ENCODE data around the gene SLC37A4.
A peak's percentile ranks its signal among the peaks of the same experiment; 100 is the strongest.
"Not testable (repeated sequence)": the region's sequence is repeated elsewhere in the genome, so short reads cannot be mapped to it uniquely, and the experiment has no call there.

The SLC37A4 gene

DNA sequence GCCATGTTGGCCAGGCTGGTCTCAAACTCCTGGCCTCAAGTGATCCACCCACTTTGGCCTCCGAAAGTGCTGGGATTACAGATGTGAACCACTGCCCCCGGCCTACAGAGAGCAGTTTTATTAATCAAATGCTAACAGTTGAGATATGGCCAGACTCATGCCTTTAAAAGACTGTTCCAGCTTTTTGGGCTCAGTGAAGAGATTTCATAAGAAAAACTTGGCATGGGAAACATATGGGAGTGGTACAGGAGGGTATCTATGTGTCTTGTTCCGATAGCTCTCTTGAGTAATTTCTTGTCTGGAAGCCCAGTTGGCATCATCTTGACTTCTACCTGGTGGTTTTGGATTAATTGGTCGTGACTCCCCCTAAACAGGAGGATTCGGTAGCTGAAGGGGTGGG lies 8.2 kb upstream of the SLC37A4 start:
- FAIRE-seq, result no peak
- TF ChIP-seq TAF1 (IDR thresholded peaks at IDR 0.05; ENCODE audit: borderline replicate concordance, low read depth, low read length), result no peak
- TF ChIP-seq POLR2AphosphoS5 (IDR thresholded peaks at IDR 0.05; ENCODE audit: low read depth, low read length), result no peak
- no peak for TF ChIP-seq POLR2A (IDR thresholded peaks at IDR 0.05; ENCODE audit: low read depth, low read length)

DNA sequence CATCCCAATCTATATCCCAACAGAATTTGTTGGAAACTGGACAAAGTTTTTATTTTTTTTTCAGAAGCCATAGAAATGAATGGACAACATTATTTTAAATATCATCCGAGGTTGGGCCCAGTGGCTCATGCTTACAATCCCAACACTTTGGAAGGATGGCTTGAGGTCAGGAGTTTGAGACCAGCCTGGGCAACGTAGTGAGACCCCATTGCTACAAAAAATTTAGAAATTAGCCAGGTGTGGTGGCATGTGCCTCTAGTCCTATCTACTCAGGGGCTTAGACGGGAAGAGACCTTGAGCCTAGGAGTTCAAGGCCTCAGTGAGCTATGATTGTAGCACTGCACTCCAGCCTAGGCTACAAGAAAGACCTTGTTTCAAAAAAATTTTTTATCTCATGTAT lies 4.1 kb upstream of the SLC37A4 start:
- FAIRE-seq, result no peak
- TF ChIP-seq TAF1 (IDR thresholded peaks at IDR 0.05; ENCODE audit: borderline replicate concordance, low read depth, low read length) (no peak), POLR2A (IDR thresholded peaks at IDR 0.05; ENCODE audit: low read depth, low read length) (no peak), POLR2AphosphoS5 (IDR thresholded peaks at IDR 0.05; ENCODE audit: low read depth, low read length) (no peak)

More for the DNA sequence above, 8.2 kb upstream of the SLC37A4 start:
- DNase-seq (ENCODE audit: insufficient read length), result no peak

DNA sequence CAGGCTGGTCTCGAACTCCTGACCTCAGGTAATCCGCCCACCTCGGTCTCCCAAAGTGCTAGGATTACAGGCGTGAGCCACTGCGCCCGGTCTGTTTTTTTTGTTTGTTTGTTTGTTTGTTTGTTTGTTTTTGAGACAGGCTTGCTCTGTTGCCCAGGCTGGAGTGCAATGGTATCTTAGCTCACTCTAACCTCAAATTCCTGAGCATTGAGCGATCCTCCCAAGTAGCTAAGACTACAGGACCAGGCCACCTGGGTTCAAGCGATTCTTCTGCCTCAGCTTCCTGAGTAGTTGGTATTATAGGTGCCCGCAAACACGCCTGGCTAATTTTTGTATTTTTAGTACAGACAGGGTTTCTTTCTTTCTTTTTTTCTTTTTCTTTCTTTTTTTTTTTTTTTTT lies 2.7 kb upstream of the SLC37A4 start:
- not testable (repeated sequence) for DNase-seq (ENCODE audit: insufficient read length); FAIRE-seq

More for the DNA sequence above, 4.1 kb upstream of the SLC37A4 start:
- DNase-seq (ENCODE audit: insufficient read length), result no peak

DNA sequence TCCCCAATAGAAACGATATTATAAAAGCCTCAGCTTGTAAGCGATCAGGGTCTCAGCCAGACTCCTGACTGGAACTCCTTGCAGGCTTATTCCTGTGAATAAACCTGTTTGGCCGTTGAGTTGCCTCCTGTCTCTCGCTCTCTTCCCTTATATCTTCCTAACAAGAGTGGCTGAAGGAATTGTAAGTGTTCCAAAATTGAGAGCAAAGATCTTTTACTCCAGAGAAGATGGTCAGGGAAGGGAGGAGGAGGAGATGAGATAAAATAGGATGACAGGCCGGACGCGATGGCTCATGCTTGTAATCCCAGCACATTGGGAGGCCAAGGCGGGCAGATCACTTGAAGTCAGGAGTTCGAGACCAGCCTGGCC lies 1.2 kb upstream of the SLC37A4 start:
- TF ChIP-seq TAF1 (IDR thresholded peaks at IDR 0.05; ENCODE audit: borderline replicate concordance, low read depth, low read length) (no peak), POLR2AphosphoS5 (IDR thresholded peaks at IDR 0.05; ENCODE audit: low read depth, low read length) (no peak), POLR2A (IDR thresholded peaks at IDR 0.05; ENCODE audit: low read depth, low read length) (no peak)
- DNase-seq (ENCODE audit: insufficient read length), result no peak
- no peak for FAIRE-seq

DNA sequence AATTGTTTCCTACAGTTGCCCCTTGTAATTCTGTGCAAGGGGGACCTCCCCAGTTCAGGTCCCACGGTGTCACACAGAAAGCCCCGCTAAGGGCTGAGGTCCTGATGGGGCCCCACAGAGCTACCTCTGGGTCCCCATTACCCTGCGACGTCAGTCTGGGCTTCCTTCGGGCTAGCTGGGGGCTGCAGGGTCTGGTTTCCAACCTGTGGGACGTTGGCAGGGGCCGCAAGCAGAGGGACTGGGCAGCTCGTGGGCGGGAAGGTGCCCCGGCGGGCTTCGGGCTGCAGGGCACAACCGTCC lies 698 bp downstream of the SLC37A4 start:
- DNase-seq (ENCODE audit: insufficient read length) (no peak), FAIRE-seq (peak; percentile 5)
- no peak for TF ChIP-seq POLR2AphosphoS5 (IDR thresholded peaks at IDR 0.05; ENCODE audit: low read depth, low read length)
- TF ChIP-seq TAF1 (IDR thresholded peaks at IDR 0.05; ENCODE audit: borderline replicate concordance, low read depth, low read length), result no peak
- no peak for TF ChIP-seq POLR2A (IDR thresholded peaks at IDR 0.05; ENCODE audit: low read depth, low read length)

DNA sequence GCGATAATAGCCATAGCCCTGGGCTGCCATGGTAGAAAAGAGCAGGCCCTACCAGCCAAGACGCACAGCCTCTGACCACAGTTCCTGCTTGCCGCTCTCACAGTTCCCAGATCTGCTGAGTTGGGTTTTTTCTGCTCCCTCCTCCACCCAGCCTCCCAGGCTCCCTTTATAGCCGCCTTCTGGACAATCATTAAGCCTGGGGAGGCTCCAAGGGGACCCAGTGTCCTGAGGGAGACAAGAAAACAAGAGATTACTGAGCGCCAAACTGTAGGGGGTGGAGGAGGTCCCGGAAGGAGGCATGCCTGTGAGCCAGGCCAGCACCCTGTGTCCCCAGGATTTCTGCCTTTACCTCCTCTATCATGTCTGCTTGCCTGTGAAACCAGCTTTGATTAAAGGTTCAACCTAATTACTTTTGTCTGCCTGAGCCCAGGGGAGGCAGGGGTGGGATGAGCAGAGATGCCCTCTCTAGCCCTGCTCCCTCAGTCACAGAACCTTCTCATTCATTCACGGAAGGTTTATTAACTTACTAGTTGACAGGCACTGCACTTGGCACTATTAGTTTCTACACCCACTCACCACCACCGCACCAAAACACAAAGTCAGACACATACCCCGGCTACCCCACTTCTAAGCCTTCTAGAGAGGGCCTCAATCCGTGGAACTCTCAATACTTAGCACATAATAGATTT lies 1.2 kb downstream of the SLC37A4 start:
- no peak for TF ChIP-seq TAF1 (IDR thresholded peaks at IDR 0.05; ENCODE audit: borderline replicate concordance, low read depth, low read length)
- no peak for TF ChIP-seq POLR2A (IDR thresholded peaks at IDR 0.05; ENCODE audit: low read depth, low read length)
- TF ChIP-seq POLR2AphosphoS5 (IDR thresholded peaks at IDR 0.05; ENCODE audit: low read depth, low read length), result no peak
- DNase-seq (ENCODE audit: insufficient read length) (no peak), FAIRE-seq (peak; percentile 71)

DNA sequence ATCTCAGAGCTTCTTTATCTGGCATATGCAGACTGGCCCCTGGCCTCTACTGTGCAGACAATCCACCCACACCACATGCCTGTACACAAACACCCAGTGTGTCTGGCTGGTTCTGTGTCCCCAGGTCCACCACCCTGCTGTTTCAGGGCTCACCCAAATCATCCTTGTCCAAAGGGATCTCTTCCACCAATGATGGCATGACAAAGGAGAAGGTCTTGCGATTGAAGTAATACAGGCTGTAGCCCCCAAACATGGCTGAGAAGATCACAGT lies 1.7 kb downstream of the SLC37A4 start:
- TF ChIP-seq POLR2AphosphoS5 (IDR thresholded peaks at IDR 0.05; ENCODE audit: low read depth, low read length), result no peak
- no peak for TF ChIP-seq TAF1 (IDR thresholded peaks at IDR 0.05; ENCODE audit: borderline replicate concordance, low read depth, low read length)
- TF ChIP-seq POLR2A (IDR thresholded peaks at IDR 0.05; ENCODE audit: low read depth, low read length), result no peak
- DNase-seq (ENCODE audit: insufficient read length) (no peak), FAIRE-seq (no peak)

DNA sequence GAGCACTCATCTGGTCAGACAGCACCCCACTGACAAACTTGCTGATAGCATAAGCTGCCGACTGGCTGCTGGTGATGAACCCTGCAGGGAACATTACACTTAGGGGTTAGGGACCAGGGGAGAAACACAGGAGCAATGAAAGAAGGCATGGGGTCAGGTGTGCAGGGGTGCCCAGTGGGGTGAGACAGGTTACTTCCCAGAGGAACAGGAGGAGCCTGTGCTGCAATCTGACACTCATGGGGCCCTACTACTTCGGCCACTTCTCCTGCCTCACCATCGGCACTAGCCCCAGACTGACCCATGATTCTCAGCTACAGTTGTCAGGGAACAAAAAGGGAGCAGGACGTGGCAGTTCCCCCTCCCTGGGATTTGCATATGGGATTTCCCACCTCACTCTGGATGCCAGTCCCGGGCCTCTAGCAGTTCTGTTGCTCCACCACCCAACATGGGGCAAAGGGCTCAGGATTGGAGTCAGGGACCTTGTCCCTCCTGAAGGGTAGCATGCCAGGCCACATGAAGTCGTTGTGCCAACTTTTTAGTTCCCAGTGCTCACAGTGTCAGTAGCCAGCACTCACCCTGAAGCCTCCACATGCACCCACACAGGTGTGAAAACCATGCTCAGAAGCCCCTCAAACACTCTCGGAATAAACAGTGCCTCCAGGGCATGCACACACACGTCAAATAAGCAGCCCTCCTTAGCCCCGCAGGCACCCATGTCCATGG lies 2.2 kb downstream of the SLC37A4 start:
- no peak for DNase-seq (ENCODE audit: insufficient read length)
- FAIRE-seq, result no peak
- no peak for TF ChIP-seq POLR2A (IDR thresholded peaks at IDR 0.05; ENCODE audit: low read depth, low read length)

DNA sequence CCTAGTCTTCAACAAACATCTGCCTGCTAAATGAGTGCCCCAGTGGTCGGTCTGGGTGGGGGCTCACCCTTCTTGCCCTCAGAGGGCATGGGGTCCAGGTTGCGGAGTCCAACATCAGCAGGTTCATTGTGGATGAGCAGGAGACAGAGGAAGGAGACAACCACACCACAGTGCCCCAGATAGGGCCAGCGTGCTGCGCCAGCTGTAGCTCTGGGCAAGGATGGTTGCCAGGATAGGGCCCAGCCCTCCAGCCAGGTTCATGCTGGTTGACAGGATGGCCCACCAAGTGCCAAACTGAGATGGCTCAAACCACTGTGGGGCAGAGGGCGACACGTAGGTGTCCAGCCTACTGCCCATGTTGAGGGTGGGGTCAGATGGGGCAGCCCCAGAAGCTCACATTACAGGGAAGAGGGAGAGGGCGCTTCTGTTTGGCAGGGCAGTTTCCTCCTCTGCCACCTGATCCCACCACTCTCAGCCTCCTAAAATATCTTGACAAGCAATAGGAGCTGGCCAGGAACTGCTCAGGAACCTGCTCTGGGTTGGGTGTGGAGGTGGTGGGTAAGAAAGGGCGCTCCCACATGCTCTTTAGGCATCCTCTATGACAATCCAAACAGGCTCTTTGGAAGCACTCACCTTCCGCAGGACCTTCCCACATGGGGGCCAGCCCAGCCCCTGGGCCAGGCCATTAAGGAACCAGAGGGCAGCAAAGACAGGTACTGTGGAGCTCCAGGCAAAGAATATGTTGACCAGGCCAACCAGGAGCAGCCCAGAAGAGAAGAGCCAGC lies 2.9 kb downstream of the SLC37A4 start:
- TF ChIP-seq TAF1 (IDR thresholded peaks at IDR 0.05; ENCODE audit: borderline replicate concordance, low read depth, low read length) (no peak), POLR2A (IDR thresholded peaks at IDR 0.05; ENCODE audit: low read depth, low read length) (no peak), POLR2AphosphoS5 (IDR thresholded peaks at IDR 0.05; ENCODE audit: low read depth, low read length) (no peak)
- DNase-seq (ENCODE audit: insufficient read length), result no peak
- FAIRE-seq, result no peak

DNA sequence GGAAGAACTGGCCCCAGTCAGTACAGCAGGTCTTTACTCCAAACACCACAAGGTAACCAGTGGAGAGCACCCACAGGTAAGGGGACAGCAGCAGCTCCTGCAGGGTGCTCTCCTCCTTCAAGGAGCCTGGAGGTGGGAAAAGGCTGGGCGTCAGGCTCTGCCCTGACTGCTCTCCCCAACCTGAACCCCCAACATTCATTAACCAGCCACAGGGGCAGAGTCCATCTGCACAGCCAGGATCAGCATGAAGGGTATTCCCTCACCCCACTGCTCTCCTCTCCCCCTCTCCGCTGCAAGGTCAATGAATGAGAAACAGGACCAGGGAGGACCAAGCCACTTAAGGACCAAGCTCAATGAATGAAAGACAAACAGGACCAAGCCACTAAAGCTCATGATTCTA lies 3.7 kb downstream of the SLC37A4 start:
- DNase-seq (ENCODE audit: insufficient read length) (no peak), FAIRE-seq (no peak)
- no peak for TF ChIP-seq POLR2AphosphoS5 (IDR thresholded peaks at IDR 0.05; ENCODE audit: low read depth, low read length)
- no peak for TF ChIP-seq TAF1 (IDR thresholded peaks at IDR 0.05; ENCODE audit: borderline replicate concordance, low read depth, low read length)
- no peak for TF ChIP-seq POLR2A (IDR thresholded peaks at IDR 0.05; ENCODE audit: low read depth, low read length)

DNA sequence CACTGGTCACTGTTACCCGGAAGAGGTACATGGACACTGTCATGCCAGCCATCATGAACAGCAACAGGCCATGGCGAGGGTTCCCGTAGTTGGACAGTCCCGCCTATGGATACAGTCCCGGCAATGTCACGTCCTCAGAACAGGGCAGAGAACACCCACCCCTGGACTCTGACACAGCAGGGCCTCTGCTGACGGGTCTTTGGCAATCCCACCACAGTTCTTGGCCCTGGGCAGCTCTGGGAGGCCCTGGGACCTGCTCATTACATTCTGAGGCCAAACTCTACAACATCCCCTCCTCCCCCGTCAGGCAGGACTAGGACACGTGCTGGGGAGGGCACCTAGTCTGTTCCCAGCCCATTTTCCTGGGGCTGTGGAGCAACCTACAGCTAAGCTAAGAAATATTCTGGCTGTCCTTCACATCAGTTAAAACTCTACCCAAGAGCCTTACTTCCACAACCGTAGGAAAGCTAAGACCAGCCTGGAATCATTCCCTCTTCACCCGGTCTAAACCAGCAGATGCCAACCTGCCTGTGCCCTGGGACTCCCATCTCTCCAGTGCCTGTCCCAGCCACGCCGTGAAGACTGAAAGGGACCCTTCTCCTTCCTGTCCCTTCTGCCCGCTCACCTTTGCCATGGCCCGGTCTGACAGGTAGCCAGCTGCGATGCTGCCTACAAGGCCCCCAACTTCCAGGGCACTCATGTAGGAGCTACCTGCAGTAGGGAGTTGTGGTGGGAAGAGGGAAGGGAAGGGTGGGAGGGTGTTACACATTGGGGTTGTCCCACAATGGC lies 4.5 kb downstream of the SLC37A4 start:
- TF ChIP-seq POLR2AphosphoS5 (IDR thresholded peaks at IDR 0.05; ENCODE audit: low read depth, low read length), result no peak
- TF ChIP-seq TAF1 (IDR thresholded peaks at IDR 0.05; ENCODE audit: borderline replicate concordance, low read depth, low read length), result no peak
- no peak for TF ChIP-seq POLR2A (IDR thresholded peaks at IDR 0.05; ENCODE audit: low read depth, low read length)
- DNase-seq (ENCODE audit: insufficient read length), result no peak
- no peak for FAIRE-seq

Data from GM12892 (cell line).